ENCODE results near the gene KCNIP4.

The KCNIP4 gene

DNA sequence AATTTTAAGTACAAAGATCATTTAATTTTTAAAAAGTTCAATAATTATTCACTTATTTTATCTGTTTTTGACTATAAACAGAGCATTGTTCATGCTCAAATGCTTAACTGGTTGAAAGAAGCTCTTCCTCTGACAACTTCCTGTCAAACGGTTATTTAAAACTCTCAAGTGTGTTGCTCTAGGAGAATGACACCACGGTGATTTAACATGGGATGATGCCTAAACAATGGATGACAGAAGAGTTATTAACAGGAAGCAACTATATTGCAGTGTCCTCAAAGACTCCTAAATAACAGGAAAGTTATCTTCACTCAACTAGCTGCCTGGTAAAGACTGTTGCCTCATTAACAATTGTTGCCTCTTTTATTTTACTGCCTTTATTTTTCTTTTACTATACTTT lies 738.7 kb downstream of the KCNIP4 start:
- Mint-ChIP-seq H3K27me3 (ENCODE audit: low read depth, poor library complexity) (peaks cover 9% of the 10 kb centered on the region), H3K4me1 (peaks cover 13% of the 10 kb centered on the region), H3K36me3 (ENCODE audit: low read depth) (no peaks in the 10 kb centered on the region), H3K4me3 (no peak overlapping the region), H3K27ac (no peak overlapping the region), H3K9me3 (no peaks in the 10 kb centered on the region)
- DNase-seq = no peak
- TF ChIP-seq, protein P1, sequence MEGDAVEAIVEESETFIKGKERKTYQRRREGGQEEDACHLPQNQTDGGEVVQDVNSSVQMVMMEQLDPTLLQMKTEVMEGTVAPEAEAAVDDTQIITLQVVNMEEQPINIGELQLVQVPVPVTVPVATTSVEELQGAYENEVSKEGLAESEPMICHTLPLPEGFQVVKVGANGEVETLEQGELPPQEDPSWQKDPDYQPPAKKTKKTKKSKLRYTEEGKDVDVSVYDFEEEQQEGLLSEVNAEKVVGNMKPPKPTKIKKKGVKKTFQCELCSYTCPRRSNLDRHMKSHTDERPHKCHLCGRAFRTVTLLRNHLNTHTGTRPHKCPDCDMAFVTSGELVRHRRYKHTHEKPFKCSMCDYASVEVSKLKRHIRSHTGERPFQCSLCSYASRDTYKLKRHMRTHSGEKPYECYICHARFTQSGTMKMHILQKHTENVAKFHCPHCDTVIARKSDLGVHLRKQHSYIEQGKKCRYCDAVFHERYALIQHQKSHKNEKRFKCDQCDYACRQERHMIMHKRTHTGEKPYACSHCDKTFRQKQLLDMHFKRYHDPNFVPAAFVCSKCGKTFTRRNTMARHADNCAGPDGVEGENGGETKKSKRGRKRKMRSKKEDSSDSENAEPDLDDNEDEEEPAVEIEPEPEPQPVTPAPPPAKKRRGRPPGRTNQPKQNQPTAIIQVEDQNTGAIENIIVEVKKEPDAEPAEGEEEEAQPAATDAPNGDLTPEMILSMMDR (IDR thresholded peaks at IDR 0.05) = no peak

DNA sequence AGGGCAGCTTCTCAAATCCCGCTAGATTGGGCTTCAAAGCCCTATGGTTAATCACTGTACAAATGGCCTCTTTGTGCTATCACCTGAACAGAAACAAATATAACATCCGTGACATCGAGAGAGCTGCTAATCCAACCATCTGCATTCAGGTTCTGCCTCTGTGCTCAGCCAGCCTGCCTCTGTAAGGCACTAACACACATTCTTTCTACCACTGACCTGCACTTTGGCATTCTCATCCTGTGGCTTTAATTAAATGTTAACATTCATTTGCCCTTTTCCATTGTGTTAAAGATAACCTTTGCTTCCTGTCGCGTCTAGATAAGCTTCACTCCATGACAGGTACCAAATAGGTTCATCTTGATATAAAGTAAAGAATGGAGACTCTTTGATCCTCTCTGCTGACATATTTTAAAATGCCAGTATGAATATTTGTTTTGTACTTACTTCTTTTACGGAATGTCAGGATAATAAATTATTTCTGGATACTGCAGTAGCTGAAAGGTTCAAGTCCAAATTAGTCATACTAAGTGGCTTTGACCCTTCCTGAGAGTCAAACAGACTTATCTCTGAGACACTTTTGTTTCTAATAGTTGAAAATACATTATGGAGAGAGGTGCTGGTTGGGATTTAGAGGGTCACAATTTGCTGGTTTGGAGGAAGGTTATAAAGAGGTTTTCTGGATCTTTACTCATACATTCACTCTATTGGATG lies 742.6 kb downstream of the KCNIP4 start:
- no peak overlapping the region for H3K27ac Mint-ChIP-seq

DNA sequence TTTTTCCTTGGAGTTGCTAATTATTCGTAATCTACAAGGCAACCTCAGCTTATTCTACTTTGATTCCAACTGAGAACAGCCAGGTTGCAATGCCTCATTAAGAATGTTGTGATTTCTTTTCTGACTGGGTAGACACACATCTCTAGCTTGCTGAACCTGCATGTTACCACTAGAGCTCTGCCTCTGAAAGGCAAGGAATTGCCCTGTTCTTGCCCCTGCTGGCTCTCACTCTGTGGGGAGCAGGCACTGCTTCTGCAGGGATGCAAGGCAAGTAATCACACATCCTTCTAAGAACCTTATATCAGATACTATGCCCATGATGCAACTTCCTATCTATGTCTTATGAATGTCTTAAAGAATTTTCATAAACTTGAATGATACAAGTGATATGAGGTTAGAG lies 745.2 kb downstream of the KCNIP4 start:
- no peaks in the 10 kb centered on the region for H3K36me3 Mint-ChIP-seq (ENCODE audit: low read depth)
- DNase-seq = no peak
- H3K27ac Mint-ChIP-seq = no peak overlapping the region
- H3K4me3 Mint-ChIP-seq = no peak overlapping the region
- peaks cover 5% of the 10 kb centered on the region for H3K27me3 Mint-ChIP-seq (ENCODE audit: low read depth, poor library complexity)
- H3K9me3 Mint-ChIP-seq = no peaks in the 10 kb centered on the region
- no peaks in the 10 kb centered on the region for H3K4me1 Mint-ChIP-seq
- TF ChIP-seq, protein P1 (IDR thresholded peaks at IDR 0.05) = no peak

More for the DNA sequence above, 742.6 kb downstream of the KCNIP4 start:
- Mint-ChIP-seq H3K4me1 (peaks cover 8% of the 10 kb centered on the region), H3K9me3 (no peaks in the 10 kb centered on the region), H3K27me3 (ENCODE audit: low read depth, poor library complexity) (no peaks in the 10 kb centered on the region), H3K4me3 (no peak overlapping the region), H3K36me3 (ENCODE audit: low read depth) (no peaks in the 10 kb centered on the region)
- TF ChIP-seq, protein P1 (IDR thresholded peaks at IDR 0.05) = no peak
- no peak for DNase-seq

DNA sequence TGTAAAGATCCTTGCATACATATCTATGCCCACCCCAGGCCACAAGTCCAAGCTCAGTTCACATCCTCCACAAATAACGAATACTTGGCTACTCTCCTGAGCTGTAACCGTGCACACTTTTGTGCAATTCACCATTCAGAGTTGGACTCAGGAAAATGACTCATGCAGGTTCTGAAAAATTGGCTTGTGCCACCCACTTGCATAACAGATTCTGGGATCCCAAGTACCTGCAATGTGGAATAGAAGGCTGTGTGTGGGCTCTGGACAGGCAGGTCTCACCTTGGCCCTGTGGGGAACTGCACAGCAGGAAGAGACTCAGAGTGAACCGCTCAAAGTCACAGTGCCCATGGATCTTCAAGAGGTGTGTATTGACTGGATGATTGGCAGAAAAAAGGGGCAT lies 745.6 kb downstream of the KCNIP4 start:
- Mint-ChIP-seq H3K4me3 (no peak overlapping the region), H3K27me3 (ENCODE audit: low read depth, poor library complexity) (peaks cover 5% of the 10 kb centered on the region), H3K36me3 (ENCODE audit: low read depth) (no peaks in the 10 kb centered on the region), H3K9me3 (no peaks in the 10 kb centered on the region), H3K27ac (no peak overlapping the region), H3K4me1 (no peaks in the 10 kb centered on the region)
- DNase-seq = no peak
- TF ChIP-seq, protein P1 (IDR thresholded peaks at IDR 0.05) = no peak

DNA sequence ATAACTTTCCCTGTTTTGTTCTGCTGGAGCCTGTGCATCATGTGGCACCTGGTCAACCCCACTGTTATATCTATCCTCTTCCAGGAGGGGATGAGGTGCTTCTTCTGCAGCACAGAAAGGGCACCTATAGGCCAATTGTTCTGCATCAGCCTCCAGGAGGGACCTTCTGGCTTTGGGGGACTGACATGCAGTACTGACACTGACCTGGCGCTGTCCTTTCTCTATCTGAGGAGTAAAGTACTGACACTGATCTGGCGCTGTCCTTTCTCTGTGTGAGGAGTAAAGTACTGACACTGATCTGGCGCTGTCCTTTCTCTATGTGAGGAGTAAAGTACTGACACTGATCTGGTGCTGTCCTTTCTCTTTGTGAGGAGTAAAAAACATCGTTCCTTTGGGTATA lies 749.9 kb downstream of the KCNIP4 start:
- H3K4me3 Mint-ChIP-seq = no peak overlapping the region
- H3K4me1 Mint-ChIP-seq = no peaks in the 10 kb centered on the region
- no peaks in the 10 kb centered on the region for H3K9me3 Mint-ChIP-seq
- TF ChIP-seq, protein P1 (IDR thresholded peaks at IDR 0.05) = no peak
- H3K36me3 Mint-ChIP-seq (ENCODE audit: low read depth) = no peaks in the 10 kb centered on the region
- DNase-seq = no peak
- H3K27ac Mint-ChIP-seq = no peak overlapping the region
- H3K27me3 Mint-ChIP-seq (ENCODE audit: low read depth, poor library complexity) = peaks cover 5% of the 10 kb centered on the region

DNA sequence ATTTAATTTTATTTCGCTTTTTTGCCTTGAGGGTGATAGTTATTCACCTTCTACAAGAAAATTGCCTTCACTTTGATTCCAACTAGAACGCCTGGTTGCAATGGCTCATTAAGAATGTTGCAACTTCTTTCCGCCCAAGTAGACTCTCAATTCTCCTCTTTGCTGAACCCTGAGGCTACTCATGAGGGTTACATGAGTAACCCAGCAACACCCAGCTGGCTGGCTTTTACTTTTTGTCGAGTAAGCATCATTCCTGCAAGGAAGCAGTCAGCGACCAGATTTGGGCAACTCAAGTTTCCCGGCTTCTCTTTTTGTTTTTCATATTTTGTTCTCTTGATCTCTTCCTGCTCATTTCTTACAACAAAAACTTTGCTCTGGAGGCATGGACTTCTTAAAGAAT lies 752.9 kb downstream of the KCNIP4 start:
- no peak overlapping the region for H3K27ac Mint-ChIP-seq
- no peak for DNase-seq
- no peak overlapping the region for H3K4me3 Mint-ChIP-seq
- no peaks in the 10 kb centered on the region for H3K4me1 Mint-ChIP-seq
- no peaks in the 10 kb centered on the region for H3K9me3 Mint-ChIP-seq
- H3K36me3 Mint-ChIP-seq (ENCODE audit: low read depth) = no peaks in the 10 kb centered on the region
- TF ChIP-seq, protein P1 (IDR thresholded peaks at IDR 0.05) = no peak
- H3K27me3 Mint-ChIP-seq (ENCODE audit: low read depth, poor library complexity) = peaks cover 7% of the 10 kb centered on the region

Measured in nephron progenitor cell (in vitro differentiated cells).